ENCODE data around the gene FAM184B. TPM values are rescaled to one million over a fixed set of nuclear protein-coding genes. Genes with fewer than 3 reads are reported as not detected.

The FAM184B gene
- total RNA-seq, 1 experiment from 2014 or later: 0.07 TPM

DNA sequence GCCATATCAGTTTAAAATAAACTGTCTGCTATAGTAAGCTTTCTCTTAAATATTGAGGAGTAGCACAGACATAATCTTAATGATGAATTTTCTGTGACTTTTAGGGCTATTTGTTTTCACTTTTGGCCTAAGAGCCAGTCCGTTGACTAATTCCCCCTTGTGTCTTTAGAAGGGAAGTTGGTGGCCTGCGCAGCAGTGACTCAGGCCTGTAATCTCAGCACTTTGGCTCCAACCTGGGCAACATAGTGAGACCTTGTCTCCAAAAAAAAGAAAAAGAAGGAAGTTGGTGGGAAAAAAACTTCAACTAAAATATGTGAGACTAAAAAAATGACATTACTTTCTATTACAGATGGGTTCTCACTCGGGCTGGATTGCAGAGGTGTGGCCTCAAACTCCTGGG, 32.7 kb upstream of the FAM184B start:
- CTCF ChIA-PET: no interaction called here
- Histone ChIP-seq H2AFZ (ENCODE audit: low read depth, low read length, poor library complexity, severe bottlenecking) (no peak overlapping the region), H3K9ac (ENCODE audit: low read length) (no peak overlapping the region), H3K36me3 (ENCODE audit: control insufficient read depth in 1 of 2, insufficient read depth in 2 of 2, low read length in 2 of 2) (peaks cover 21 to 33% of the 10 kb centered on the region in 2 experiments; a peak in 3 of 4 replicates), H3K27me3 (ENCODE audit: insufficient read depth, low read length) (no peaks in the 10 kb centered on the region), H3K27ac (ENCODE audit: low read depth, low read length) (no peak overlapping the region), H3K4me1 (ENCODE audit: control insufficient read depth in 1 of 2, insufficient read depth in 2 of 2, low read length in 2 of 2) (peaks cover 5 to 13% of the 10 kb centered on the region in 2 experiments; a peak in 2 of 4 replicates), H3K79me2 (ENCODE audit: insufficient read depth, low read length) (peaks cover 98% of the 10 kb centered on the region), H3K9me3 (ENCODE audit: control insufficient read depth in 1 of 2, insufficient read depth in 1 of 2, low read depth in 1 of 2, low read length in 2 of 2) (no peaks in the 10 kb centered on the region), H4K20me1 (ENCODE audit: insufficient read depth) (no peaks in the 10 kb centered on the region; the same call in 1 of the 2 replicates), H3K9me2 (ENCODE audit: insufficient read depth) (no peaks in the 10 kb centered on the region), H3K4me2 (ENCODE audit: low read length) (no peak overlapping the region), H3K4me3 (replicated peaks in 1 of 2; ENCODE audit: low read depth in 1 of 2, low read length in 2 of 2) (no peak overlapping the region)
- RAD21 ChIA-PET (ENCODE audit: low non-redundant PET in 1 of 2, low total read pairs in 2 of 2, uncharacterized antibody in 2 of 2, unreplicated experiment in 2 of 2): no interaction called here
- ATAC-seq: no peak
- TF ChIP-seq POLR2AphosphoS5 (IDR thresholded peaks at IDR 0.05; ENCODE audit: low read depth, low read length): no peak
- TF ChIP-seq ZFX (IDR thresholded peaks at IDR 0.05): no peak
- TF ChIP-seq FOSL1 (IDR thresholded peaks at IDR 0.05; ENCODE audit: low read depth): no peak
- TF ChIP-seq, protein P1, sequence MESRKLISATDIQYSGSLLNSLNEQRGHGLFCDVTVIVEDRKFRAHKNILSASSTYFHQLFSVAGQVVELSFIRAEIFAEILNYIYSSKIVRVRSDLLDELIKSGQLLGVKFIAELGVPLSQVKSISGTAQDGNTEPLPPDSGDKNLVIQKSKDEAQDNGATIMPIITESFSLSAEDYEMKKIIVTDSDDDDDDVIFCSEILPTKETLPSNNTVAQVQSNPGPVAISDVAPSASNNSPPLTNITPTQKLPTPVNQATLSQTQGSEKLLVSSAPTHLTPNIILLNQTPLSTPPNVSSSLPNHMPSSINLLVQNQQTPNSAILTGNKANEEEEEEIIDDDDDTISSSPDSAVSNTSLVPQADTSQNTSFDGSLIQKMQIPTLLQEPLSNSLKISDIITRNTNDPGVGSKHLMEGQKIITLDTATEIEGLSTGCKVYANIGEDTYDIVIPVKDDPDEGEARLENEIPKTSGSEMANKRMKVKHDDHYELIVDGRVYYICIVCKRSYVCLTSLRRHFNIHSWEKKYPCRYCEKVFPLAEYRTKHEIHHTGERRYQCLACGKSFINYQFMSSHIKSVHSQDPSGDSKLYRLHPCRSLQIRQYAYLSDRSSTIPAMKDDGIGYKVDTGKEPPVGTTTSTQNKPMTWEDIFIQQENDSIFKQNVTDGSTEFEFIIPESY (IDR thresholded peaks at IDR 0.05; ENCODE audit: extremely low read depth, insufficient replicate concordance, low read length): no peak
- no peak for TF ChIP-seq YY1 (IDR thresholded peaks at IDR 0.05; ENCODE audit: extremely low read depth, insufficient replicate concordance, low read depth, low read length)
- TF ChIP-seq ZNF274 (IDR thresholded peaks at IDR 0.05; ENCODE audit: low read depth, low read length): no peak
- TF ChIP-seq SRF (IDR thresholded peaks at IDR 0.05; ENCODE audit: low read depth): no peak
- TF ChIP-seq SIN3A (IDR thresholded peaks at IDR 0.05; ENCODE audit: low read depth): no peak
- TF ChIP-seq SP1 (IDR thresholded peaks at IDR 0.05; ENCODE audit: low read depth): no peak
- no peak for TF ChIP-seq POLR2A (IDR thresholded peaks at IDR 0.05; ENCODE audit: borderline replicate concordance, extremely low read depth, insufficient read depth, insufficient read length)
- intact Hi-C loops (cut with micrococcal nuclease): no loop called here
- BruUV-seq (replicated peaks): no TSS peak
- no peak for DNase-seq (ENCODE audit: low read depth, low spot score)
- POLR2A ChIA-PET: no interaction called here

Data from HCT116 (cell line).